Prostate gland (tissue), 2 donors: Measurements from ENCODE around the gene HDAC4.

Experiments used
- POLR2A ChIP-seq: fragments of 450-650 bp; IDR thresholded peaks from one replicate; pipeline ENCODE4 v1.6.1; 2016; ENCODE audit warnings: antibody characterized with exemption, mild to moderate bottlenecking
- POLR2AphosphoS5 ChIP-seq: sonication (generic); formaldehyde crosslinking; IDR thresholded peaks from one replicate; pipeline ENCODE4 v1.6.1; 2017; ENCODE audit warnings: antibody characterized with exemption
- TF ChIP-seq, protein P1 (sequence below), 4 experiments: fragments of 200-600 bp in 2 of 4; fragments of 450-650 bp in 2 of 4; sonication (generic) in 2 of 4; IDR thresholded peaks; 1 replicate in 3 of 4; 2 replicates in 1 of 4; pipeline ENCODE4 v1.5.1; 2016 to 2019; ENCODE audit warnings: antibody characterized with exemption in 4 of 4, mild to moderate bottlenecking in 2 of 4, moderate library complexity in 2 of 4

DNA sequence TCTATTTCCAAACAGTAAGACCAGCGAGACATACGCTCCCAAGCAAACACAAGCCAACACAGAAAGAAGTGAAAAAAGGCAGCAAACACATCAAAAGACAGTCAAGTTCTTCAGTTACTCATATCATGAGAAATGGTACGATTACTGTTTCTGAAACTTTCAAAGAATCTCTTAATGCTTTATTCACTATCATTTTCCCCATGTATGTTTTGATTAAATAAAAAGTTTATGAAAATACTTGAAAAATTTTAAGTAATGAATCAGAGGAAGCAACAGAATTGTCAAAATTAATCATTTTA is 114.9 kb downstream of the HDAC4 start:
- TF ChIP-seq, protein P1, sequence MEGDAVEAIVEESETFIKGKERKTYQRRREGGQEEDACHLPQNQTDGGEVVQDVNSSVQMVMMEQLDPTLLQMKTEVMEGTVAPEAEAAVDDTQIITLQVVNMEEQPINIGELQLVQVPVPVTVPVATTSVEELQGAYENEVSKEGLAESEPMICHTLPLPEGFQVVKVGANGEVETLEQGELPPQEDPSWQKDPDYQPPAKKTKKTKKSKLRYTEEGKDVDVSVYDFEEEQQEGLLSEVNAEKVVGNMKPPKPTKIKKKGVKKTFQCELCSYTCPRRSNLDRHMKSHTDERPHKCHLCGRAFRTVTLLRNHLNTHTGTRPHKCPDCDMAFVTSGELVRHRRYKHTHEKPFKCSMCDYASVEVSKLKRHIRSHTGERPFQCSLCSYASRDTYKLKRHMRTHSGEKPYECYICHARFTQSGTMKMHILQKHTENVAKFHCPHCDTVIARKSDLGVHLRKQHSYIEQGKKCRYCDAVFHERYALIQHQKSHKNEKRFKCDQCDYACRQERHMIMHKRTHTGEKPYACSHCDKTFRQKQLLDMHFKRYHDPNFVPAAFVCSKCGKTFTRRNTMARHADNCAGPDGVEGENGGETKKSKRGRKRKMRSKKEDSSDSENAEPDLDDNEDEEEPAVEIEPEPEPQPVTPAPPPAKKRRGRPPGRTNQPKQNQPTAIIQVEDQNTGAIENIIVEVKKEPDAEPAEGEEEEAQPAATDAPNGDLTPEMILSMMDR (IDR thresholded peaks at IDR 0.05): no peak
- TF ChIP-seq POLR2A (no peak), POLR2AphosphoS5 (no peak)
